HepG2 (cell line): ENCODE results near the gene GP1BA. TPM values are rescaled to one million over a fixed set of nuclear protein-coding genes. Genes with fewer than 3 reads are reported as not detected.

ENCODE experiments used
- ARNTL ChIP-seq: sonication (generic); formaldehyde crosslinking; IDR thresholded peaks from 2 replicates; pipeline ENCODE4 v1.4.0; 2020; ENCODE audit warnings: mild to moderate bottlenecking, missing genetic modification reagents
- GABPB1 ChIP-seq: IDR thresholded peaks from 2 replicates; pipeline ENCODE4 v1.6.1; 2016; ENCODE audit warnings: mild to moderate bottlenecking, missing genetic modification reagents, moderate library complexity, missing compliant biosample characterization
- POLR2A ChIP-seq, 2 experiments: IDR thresholded peaks; 2 replicates each; pipeline ENCODE4 v1.6.1; 2011; ENCODE audit warnings: low read depth in 2 of 2, low read length in 2 of 2, mild to moderate bottlenecking in 1 of 2, moderate library complexity in 1 of 2; ENCODE audit not compliant: insufficient read depth in 1 of 2
- PPARG ChIP-seq: conservative IDR thresholded peaks from 2 replicates; pipeline ENCODE4 v1.6.1; 2016; ENCODE audit warnings: missing biosample characterization, missing genetic modification reagents
- SOX5 ChIP-seq: IDR thresholded peaks from 2 replicates; pipeline ENCODE4 v1.6.1; 2016; ENCODE audit warnings: borderline replicate concordance
- XBP1 ChIP-seq: sonication (generic); formaldehyde crosslinking; IDR thresholded peaks from 2 replicates; pipeline ENCODE4 v1.5.0; 2020; ENCODE audit warnings: missing genetic modification reagents
- ZFP36 ChIP-seq: fragments of 150-350 bp; IDR thresholded peaks from 2 replicates; pipeline ENCODE4 v1.6.1; 2018; ENCODE audit warnings: borderline replicate concordance, low read length, low read depth; ENCODE audit not compliant: partially characterized antibody
- ZFX ChIP-seq: sonication (generic); formaldehyde crosslinking; IDR thresholded peaks from 2 replicates; pipeline ENCODE4 v1.4.0; 2020; ENCODE audit warnings: mild to moderate bottlenecking, low read depth, missing genetic modification reagents, moderate library complexity
- ZNF205 ChIP-seq: IDR thresholded peaks from 2 replicates; pipeline ENCODE4 v1.6.1; 2018; ENCODE audit warnings: missing biosample characterization, missing genetic modification reagents
- ZNF256 ChIP-seq: sonication (generic); formaldehyde crosslinking; conservative IDR thresholded peaks from 2 replicates; pipeline ENCODE4 v1.4.0; 2020; ENCODE audit warnings: missing genetic modification reagents
- ZNF431 ChIP-seq: sonication (generic); formaldehyde crosslinking; IDR thresholded peaks from 2 replicates; pipeline ENCODE4 v1.9.0; 2022; ENCODE audit warnings: missing genetic modification reagents, low read depth, mild to moderate bottlenecking, borderline replicate concordance
- ZNF556 ChIP-seq: sonication (generic); formaldehyde crosslinking; IDR thresholded peaks from 2 replicates; pipeline ENCODE4 v1.4.0; 2020; ENCODE audit warnings: mild to moderate bottlenecking, missing genetic modification reagents, borderline replicate concordance
- ZNF574 ChIP-seq: sonication (generic); formaldehyde crosslinking; IDR thresholded peaks from 2 replicates; pipeline ENCODE4 v1.4.0; 2020; ENCODE audit warnings: missing genetic modification reagents
- ZNF777 ChIP-seq: sonication (generic); formaldehyde crosslinking; IDR thresholded peaks from 2 replicates; pipeline ENCODE4 v1.4.0; 2020; ENCODE audit warnings: missing genetic modification reagents
- ZNF879 ChIP-seq: sonication (generic); formaldehyde crosslinking; IDR thresholded peaks from 2 replicates; pipeline ENCODE4 v1.8.1; 2023; ENCODE audit warnings: missing genetic modification reagents
- polyA plus RNA-seq, 8 experiments: library from polyadenylated mRNA; depleted of rRNA in 3 of 8; stranded (reverse) in 7 of 8; unstranded in 1 of 8; fragments of >200 nt; fragmentation: Illumina TruSeq in 4 of 8; extraction: Trizol in 4 of 8; gene quantifications; 2 replicates each; pipeline versions ENCODE4 v1.2.1 to v1.2.3, GENCODE V29; 2011 to 2016; ENCODE audit warnings: low read depth in 4 of 8, missing spikeins in 1 of 8, mixed read lengths in 1 of 8; ENCODE audit not compliant: insufficient read depth in 1 of 8
- total RNA-seq, 5 experiments: library from RNA; depleted of rRNA; stranded (reverse); fragments of >200 nt; fragmentation: Illumina TruSeq; extraction: Trizol; gene quantifications; 2 replicates each; pipeline ENCODE4 v1.2.3, GENCODE V29; 2016; ENCODE audit warnings: low read depth in 1 of 5
- TF ChIP-seq, protein P1 (sequence below): sonication (generic); formaldehyde crosslinking; IDR thresholded peaks from 2 replicates; pipeline ENCODE4 v1.4.0; 2020; ENCODE audit warnings: mild to moderate bottlenecking, missing genetic modification reagents
- TF ChIP-seq, protein P2 (sequence below): sonication (generic); formaldehyde crosslinking; conservative IDR thresholded peaks from 2 replicates; pipeline ENCODE4 v1.4.0; 2020; ENCODE audit warnings: missing genetic modification reagents
- TF ChIP-seq, protein P3 (sequence below): sonication (generic); formaldehyde crosslinking; IDR thresholded peaks from 2 replicates; pipeline ENCODE4 v1.4.0; 2020; ENCODE audit warnings: missing genetic modification reagents, borderline replicate concordance
- TF ChIP-seq, protein P4 (sequence below): sonication (generic); formaldehyde crosslinking; IDR thresholded peaks from 2 replicates; pipeline ENCODE4 v1.5.0; 2020; ENCODE audit warnings: mild to moderate bottlenecking, missing genetic modification reagents

Gene GP1BA
- total and polyA plus RNA-seq, 2 of the 13 experiments (the other 11 are each of a cell fraction or from before 2014, with no cell fraction given) = not detected

GRCh38 chr17:4969047-4969550 is 37.0 kb downstream of the GP1BA start (continued):
- TF ChIP-seq ZNF879 (CRISPR knock-in tag) (peak; percentile 74; the same call in 1 of the 2 replicates), ZNF556 (0 out of 2 replicates have a peak, but pooled peaks have one; percentile 11), ZNF574 (CRISPR knock-in tag) (no peak; the same call in 1 of the 2 replicates), ZNF256 (CRISPR knock-in tag) (no peak), ARNTL (CRISPR knock-in tag) (no peak), ZFX (CRISPR knock-in tag) (peak; percentile 40; the same call in 1 of the 2 replicates), XBP1 (CRISPR knock-in tag) (no peak), ZFP36 (no peak), GABPB1 (CRISPR knock-in tag) (peak; percentile 17; the same call in 1 of the 2 replicates), POLR2A (IDR thresholded peaks at IDR 0.05; ENCODE audit: insufficient read depth in 1 of 2, low read depth in 2 of 2, low read length in 2 of 2) (peak in 1 of 2 experiments; percentile 26; a peak in 3 of 4 replicates), ZNF431 (CRISPR knock-in tag) (0 out of 2 replicates have a peak, but pooled peaks have one; percentile 4), ZNF205 (CRISPR knock-in tag) (no peak), ZNF777 (CRISPR knock-in tag) (no peak), PPARG (CRISPR knock-in tag) (no peak), SOX5 (CRISPR knock-in tag) (no peak)
- TF ChIP-seq, protein P1, sequence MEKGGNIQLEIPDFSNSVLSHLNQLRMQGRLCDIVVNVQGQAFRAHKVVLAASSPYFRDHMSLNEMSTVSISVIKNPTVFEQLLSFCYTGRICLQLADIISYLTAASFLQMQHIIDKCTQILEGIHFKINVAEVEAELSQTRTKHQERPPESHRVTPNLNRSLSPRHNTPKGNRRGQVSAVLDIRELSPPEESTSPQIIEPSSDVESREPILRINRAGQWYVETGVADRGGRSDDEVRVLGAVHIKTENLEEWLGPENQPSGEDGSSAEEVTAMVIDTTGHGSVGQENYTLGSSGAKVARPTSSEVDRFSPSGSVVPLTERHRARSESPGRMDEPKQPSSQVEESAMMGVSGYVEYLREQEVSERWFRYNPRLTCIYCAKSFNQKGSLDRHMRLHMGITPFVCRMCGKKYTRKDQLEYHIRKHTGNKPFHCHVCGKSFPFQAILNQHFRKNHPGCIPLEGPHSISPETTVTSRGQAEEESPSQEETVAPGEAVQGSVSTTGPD (CRISPR knock-in tag) = no peak
- TF ChIP-seq, protein P2, sequence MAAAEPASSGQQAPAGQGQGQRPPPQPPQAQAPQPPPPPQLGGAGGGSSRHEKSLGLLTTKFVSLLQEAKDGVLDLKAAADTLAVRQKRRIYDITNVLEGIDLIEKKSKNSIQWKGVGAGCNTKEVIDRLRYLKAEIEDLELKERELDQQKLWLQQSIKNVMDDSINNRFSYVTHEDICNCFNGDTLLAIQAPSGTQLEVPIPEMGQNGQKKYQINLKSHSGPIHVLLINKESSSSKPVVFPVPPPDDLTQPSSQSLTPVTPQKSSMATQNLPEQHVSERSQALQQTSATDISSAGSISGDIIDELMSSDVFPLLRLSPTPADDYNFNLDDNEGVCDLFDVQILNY = no peak
- TF ChIP-seq, protein P3, sequence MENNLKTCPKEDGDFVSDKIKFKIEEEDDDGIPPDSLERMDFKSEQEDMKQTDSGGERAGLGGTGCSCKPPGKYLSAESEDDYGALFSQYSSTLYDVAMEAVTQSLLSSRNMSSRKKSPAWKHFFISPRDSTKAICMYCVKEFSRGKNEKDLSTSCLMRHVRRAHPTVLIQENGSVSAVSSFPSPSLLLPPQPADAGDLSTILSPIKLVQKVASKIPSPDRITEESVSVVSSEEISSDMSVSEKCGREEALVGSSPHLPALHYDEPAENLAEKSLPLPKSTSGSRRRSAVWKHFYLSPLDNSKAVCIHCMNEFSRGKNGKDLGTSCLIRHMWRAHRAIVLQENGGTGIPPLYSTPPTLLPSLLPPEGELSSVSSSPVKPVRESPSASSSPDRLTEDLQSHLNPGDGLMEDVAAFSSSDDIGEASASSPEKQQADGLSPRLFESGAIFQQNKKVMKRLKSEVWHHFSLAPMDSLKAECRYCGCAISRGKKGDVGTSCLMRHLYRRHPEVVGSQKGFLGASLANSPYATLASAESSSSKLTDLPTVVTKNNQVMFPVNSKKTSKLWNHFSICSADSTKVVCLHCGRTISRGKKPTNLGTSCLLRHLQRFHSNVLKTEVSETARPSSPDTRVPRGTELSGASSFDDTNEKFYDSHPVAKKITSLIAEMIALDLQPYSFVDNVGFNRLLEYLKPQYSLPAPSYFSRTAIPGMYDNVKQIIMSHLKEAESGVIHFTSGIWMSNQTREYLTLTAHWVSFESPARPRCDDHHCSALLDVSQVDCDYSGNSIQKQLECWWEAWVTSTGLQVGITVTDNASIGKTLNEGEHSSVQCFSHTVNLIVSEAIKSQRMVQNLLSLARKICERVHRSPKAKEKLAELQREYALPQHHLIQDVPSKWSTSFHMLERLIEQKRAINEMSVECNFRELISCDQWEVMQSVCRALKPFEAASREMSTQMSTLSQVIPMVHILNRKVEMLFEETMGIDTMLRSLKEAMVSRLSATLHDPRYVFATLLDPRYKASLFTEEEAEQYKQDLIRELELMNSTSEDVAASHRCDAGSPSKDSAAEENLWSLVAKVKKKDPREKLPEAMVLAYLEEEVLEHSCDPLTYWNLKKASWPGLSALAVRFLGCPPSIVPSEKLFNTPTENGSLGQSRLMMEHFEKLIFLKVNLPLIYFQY (CRISPR knock-in tag) = no peak
- TF ChIP-seq, protein P4, sequence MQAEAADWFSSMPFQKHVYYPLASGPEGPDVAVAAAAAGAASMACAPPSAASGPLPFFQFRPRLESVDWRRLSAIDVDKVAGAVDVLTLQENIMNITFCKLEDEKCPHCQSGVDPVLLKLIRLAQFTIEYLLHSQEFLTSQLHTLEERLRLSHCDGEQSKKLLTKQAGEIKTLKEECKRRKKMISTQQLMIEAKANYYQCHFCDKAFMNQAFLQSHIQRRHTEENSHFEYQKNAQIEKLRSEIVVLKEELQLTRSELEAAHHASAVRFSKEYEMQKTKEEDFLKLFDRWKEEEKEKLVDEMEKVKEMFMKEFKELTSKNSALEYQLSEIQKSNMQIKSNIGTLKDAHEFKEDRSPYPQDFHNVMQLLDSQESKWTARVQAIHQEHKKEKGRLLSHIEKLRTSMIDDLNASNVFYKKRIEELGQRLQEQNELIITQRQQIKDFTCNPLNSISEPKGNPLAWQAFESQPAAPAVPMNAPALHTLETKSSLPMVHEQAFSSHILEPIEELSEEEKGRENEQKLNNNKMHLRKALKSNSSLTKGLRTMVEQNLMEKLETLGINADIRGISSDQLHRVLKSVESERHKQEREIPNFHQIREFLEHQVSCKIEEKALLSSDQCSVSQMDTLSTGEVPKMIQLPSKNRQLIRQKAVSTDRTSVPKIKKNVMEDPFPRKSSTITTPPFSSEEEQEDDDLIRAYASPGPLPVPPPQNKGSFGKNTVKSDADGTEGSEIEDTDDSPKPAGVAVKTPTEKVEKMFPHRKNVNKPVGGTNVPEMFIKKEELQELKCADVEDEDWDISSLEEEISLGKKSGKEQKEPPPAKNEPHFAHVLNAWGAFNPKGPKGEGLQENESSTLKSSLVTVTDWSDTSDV (CRISPR knock-in tag) = no peak
